ENCODE measurements around the gene ABCD4.

Gene ABCD4

GRCh38 chr14:74297986-74298385, 4.7 kb downstream of the ABCD4 start:
- Histone ChIP-seq H2AFZ (ENCODE audit: low read depth, low read length, severe bottlenecking) (no peak overlapping the region), H3K36me3 (ENCODE audit: low read length) (no peaks in the 10 kb centered on the region), H3K4me2 (ENCODE audit: low read depth, low read length, poor library complexity, severe bottlenecking) (no peak overlapping the region), H3K27me3 (ENCODE audit: low read length) (no peaks in the 10 kb centered on the region), H3K9me2 (replicated peaks; ENCODE audit: insufficient read depth, low read length) (no peaks in the 10 kb centered on the region), H3K9me3 (ENCODE audit: insufficient read depth, low read length) (no peaks in the 10 kb centered on the region), H3K27ac (ENCODE audit: low read depth, low read length) (no peak overlapping the region), H4K20me1 (ENCODE audit: low read depth, low read length) (no peaks in the 10 kb centered on the region), H3K79me2 (ENCODE audit: insufficient read depth, low read length) (peaks cover 18% of the 10 kb centered on the region), H3K4me3 (ENCODE audit: insufficient read depth, low read length, poor library complexity, severe bottlenecking) (no peak overlapping the region), H3K9ac (ENCODE audit: low read length) (no peak overlapping the region), H3F3A (ENCODE audit: insufficient read depth) (peaks cover 6% of the 10 kb centered on the region; the same call in 1 of the 2 replicates)
- TF ChIP-seq, protein P1, sequence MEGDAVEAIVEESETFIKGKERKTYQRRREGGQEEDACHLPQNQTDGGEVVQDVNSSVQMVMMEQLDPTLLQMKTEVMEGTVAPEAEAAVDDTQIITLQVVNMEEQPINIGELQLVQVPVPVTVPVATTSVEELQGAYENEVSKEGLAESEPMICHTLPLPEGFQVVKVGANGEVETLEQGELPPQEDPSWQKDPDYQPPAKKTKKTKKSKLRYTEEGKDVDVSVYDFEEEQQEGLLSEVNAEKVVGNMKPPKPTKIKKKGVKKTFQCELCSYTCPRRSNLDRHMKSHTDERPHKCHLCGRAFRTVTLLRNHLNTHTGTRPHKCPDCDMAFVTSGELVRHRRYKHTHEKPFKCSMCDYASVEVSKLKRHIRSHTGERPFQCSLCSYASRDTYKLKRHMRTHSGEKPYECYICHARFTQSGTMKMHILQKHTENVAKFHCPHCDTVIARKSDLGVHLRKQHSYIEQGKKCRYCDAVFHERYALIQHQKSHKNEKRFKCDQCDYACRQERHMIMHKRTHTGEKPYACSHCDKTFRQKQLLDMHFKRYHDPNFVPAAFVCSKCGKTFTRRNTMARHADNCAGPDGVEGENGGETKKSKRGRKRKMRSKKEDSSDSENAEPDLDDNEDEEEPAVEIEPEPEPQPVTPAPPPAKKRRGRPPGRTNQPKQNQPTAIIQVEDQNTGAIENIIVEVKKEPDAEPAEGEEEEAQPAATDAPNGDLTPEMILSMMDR (IDR thresholded peaks at IDR 0.05; ENCODE audit: insufficient read depth, low read length, poor library complexity, severe bottlenecking) = no peak
- TF ChIP-seq EZH2phosphoT487 (conservative IDR thresholded peaks at IDR 0.05; ENCODE audit: low read length) = no peak

DNA sequence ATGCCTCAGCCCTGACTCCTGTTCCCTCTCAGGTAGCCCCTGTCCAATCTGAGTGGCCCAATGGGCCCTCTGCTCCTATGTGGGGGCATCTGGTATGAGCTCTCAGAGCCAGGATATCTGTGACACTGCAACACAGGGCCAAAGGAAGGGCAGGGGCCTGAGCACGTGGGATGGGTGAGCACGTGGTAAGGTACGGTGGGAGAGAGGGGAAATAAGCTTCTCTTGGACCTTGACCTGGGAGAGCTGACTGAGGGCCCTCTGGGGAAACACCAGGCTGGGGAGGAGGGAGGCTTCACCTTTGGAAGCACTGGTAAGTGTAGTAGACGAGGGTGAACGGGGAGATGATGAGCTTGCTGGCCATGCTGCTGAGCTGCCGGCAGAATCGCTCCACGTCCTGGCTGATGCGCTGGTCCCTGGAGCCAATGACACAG, 6.7 kb downstream of the ABCD4 start:
- TF ChIP-seq, protein P1 (IDR thresholded peaks at IDR 0.05; ENCODE audit: insufficient read depth, low read length, poor library complexity, severe bottlenecking) = no peak
- TF ChIP-seq EZH2phosphoT487 (conservative IDR thresholded peaks at IDR 0.05; ENCODE audit: low read length) = no peak
- no peak overlapping the region for H2AFZ ChIP-seq (ENCODE audit: low read depth, low read length, severe bottlenecking)
- peaks cover 1% of the 10 kb centered on the region; the same call in 1 of the 2 replicates for H3K79me2 ChIP-seq (ENCODE audit: insufficient read depth, low read length)
- H3K4me2 ChIP-seq (ENCODE audit: low read depth, low read length, poor library complexity, severe bottlenecking) = no peak overlapping the region
- no peak overlapping the region for H3K27ac ChIP-seq (ENCODE audit: low read depth, low read length)
- H3F3A ChIP-seq (ENCODE audit: insufficient read depth) = no peaks in the 10 kb centered on the region
- H3K36me3 ChIP-seq (ENCODE audit: low read length) = no peaks in the 10 kb centered on the region
- no peaks in the 10 kb centered on the region for H4K20me1 ChIP-seq (ENCODE audit: low read depth, low read length)
- H3K4me3 ChIP-seq (ENCODE audit: insufficient read depth, low read length, poor library complexity, severe bottlenecking) = no peak overlapping the region
- H3K27me3 ChIP-seq (ENCODE audit: low read length) = no peaks in the 10 kb centered on the region
- H3K9ac ChIP-seq (ENCODE audit: low read length) = no peak overlapping the region
- no peaks in the 10 kb centered on the region for H3K9me2 ChIP-seq (replicated peaks; ENCODE audit: insufficient read depth, low read length)
- no peaks in the 10 kb centered on the region for H3K9me3 ChIP-seq (ENCODE audit: insufficient read depth, low read length)

GRCh38 chr14:74293606-74294005, 9.1 kb downstream of the ABCD4 start:
- TF ChIP-seq, protein P1 (IDR thresholded peaks at IDR 0.05; ENCODE audit: insufficient read depth, low read length, poor library complexity, severe bottlenecking) = no peak
- TF ChIP-seq EZH2phosphoT487 (conservative IDR thresholded peaks at IDR 0.05; ENCODE audit: low read length) = no peak
- Histone ChIP-seq H4K20me1 (ENCODE audit: low read depth, low read length) (no peaks in the 10 kb centered on the region), H3K27ac (ENCODE audit: low read depth, low read length) (no peak overlapping the region), H2AFZ (ENCODE audit: low read depth, low read length, severe bottlenecking) (no peak overlapping the region), H3K27me3 (ENCODE audit: low read length) (no peaks in the 10 kb centered on the region), H3F3A (ENCODE audit: insufficient read depth) (no peaks in the 10 kb centered on the region), H3K9me2 (replicated peaks; ENCODE audit: insufficient read depth, low read length) (no peaks in the 10 kb centered on the region), H3K79me2 (ENCODE audit: insufficient read depth, low read length) (no peaks in the 10 kb centered on the region), H3K36me3 (ENCODE audit: low read length) (no peaks in the 10 kb centered on the region), H3K9ac (ENCODE audit: low read length) (no peak overlapping the region), H3K4me2 (ENCODE audit: low read depth, low read length, poor library complexity, severe bottlenecking) (no peak overlapping the region), H3K4me3 (ENCODE audit: insufficient read depth, low read length, poor library complexity, severe bottlenecking) (no peak overlapping the region), H3K9me3 (ENCODE audit: insufficient read depth, low read length) (no peaks in the 10 kb centered on the region)
